GM19035 (cell line): Measurements from ENCODE around the gene ZNF469.
"Not testable (repeated sequence)": the region's sequence is repeated elsewhere in the genome, so short reads cannot be mapped to it uniquely, and the experiment has no call there.

ENCODE experiments used
- ATAC-seq: cut with Tn5 transposase; IDR thresholded peaks from one replicate; pipeline ENCODE4 v1.9.1; 2021; ENCODE audit not compliant: unreplicated experiment

ZNF469 gene

GRCh38 chr16:88409296-88410065 is 26.7 kb downstream of the ZNF469 start:
- ATAC-seq = no peak

GRCh38 chr16:88410297-88410968 is 27.7 kb downstream of the ZNF469 start:
- ATAC-seq = not testable (repeated sequence)

- no peak for ATAC-seq
Observed at GRCh38 chr16:88411951-88412576, 29.3 kb downstream of the ZNF469 start.

- no peak for ATAC-seq
Observed at GRCh38 chr16:88412766-88413165, 30.0 kb downstream of the ZNF469 start.

GRCh38 chr16:88413231-88413630 is 30.5 kb downstream of the ZNF469 start:
- ATAC-seq = no peak

- ATAC-seq = no peak
Observed at GRCh38 chr16:88413631-88414030, 30.9 kb downstream of the ZNF469 start.

GRCh38 chr16:88414521-88415380 is 32.0 kb downstream of the ZNF469 start:
- ATAC-seq = no peak

GRCh38 chr16:88415381-88415705 is 32.6 kb downstream of the ZNF469 start:
- no peak for ATAC-seq

GRCh38 chr16:88415713-88416323 is 33.1 kb downstream of the ZNF469 start:
- no peak for ATAC-seq

GRCh38 chr16:88416686-88417085 is 33.9 kb downstream of the ZNF469 start:
- no peak for ATAC-seq

GRCh38 chr16:88417684-88418476 is 35.1 kb downstream of the ZNF469 start:
- no peak for ATAC-seq

- ATAC-seq = no peak
Observed at GRCh38 chr16:88418869-88419268, 36.1 kb downstream of the ZNF469 start.

GRCh38 chr16:88419790-88420189 is 37.0 kb downstream of the ZNF469 start:
- no peak for ATAC-seq

GRCh38 chr16:88420496-88420895 is 37.7 kb downstream of the ZNF469 start:
- ATAC-seq = no peak

GRCh38 chr16:88421301-88421700 is 38.5 kb downstream of the ZNF469 start:
- ATAC-seq = no peak

- no peak for ATAC-seq
Observed at GRCh38 chr16:88421871-88422433, 39.2 kb downstream of the ZNF469 start.

- no peak for ATAC-seq
Observed at GRCh38 chr16:88422733-88423447, 40.1 kb downstream of the ZNF469 start.

GRCh38 chr16:88423448-88423850 is 40.7 kb downstream of the ZNF469 start:
- no peak for ATAC-seq

GRCh38 chr16:88424587-88425235 is 42.0 kb downstream of the ZNF469 start:
- ATAC-seq = no peak
